ENCODE measurements around the gene ERC1. TPM values are rescaled to one million over a fixed set of nuclear protein-coding genes. Genes with fewer than 3 reads are reported as not detected.

ERC1 gene
- total RNA-seq, 1 experiment from 2014 or later = 55.1 TPM

GRCh38 chr12:1481326-1481725 lies 490.3 kb downstream of the ERC1 start:
- no peaks in the 10 kb centered on the region for H3K4me1 Mint-ChIP-seq (ENCODE audit: insufficient read depth, unreplicated experiment)
- peaks cover 15% of the 10 kb centered on the region for H3K36me3 Mint-ChIP-seq (ENCODE audit: insufficient read depth, unreplicated experiment)
- H3K27me3 Mint-ChIP-seq (ENCODE audit: insufficient read depth, unreplicated experiment) = no peaks in the 10 kb centered on the region
- BruUV-seq (replicated peaks) = no TSS peak
- TF ChIP-seq CTCF (IDR thresholded peaks at IDR 0.05; ENCODE audit: unreplicated experiment) = no peak
- ChIA-PET POLR2A (interaction anchor here (0.6 kb wide), 1 partner anchor 9 kb away, joined by 3 read pairs; no protein-coding TSS in a partner anchor), CTCF (no interaction called here)
- H3K9me3 Mint-ChIP-seq (ENCODE audit: unreplicated experiment) = no peaks in the 10 kb centered on the region
- intact Hi-C loops (cut with micrococcal nuclease) = no loop called here
- no peak for DNase-seq (ENCODE audit: unreplicated experiment)
- no peak overlapping the region for H3K4me3 Mint-ChIP-seq (ENCODE audit: unreplicated experiment)
- H3K27ac Mint-ChIP-seq (ENCODE audit: low read depth, unreplicated experiment) = no peak overlapping the region

- no TSS peak for BruUV-seq (replicated peaks)
- ChIA-PET POLR2A (interaction anchor here (0.6 kb wide), 1 partner anchor 10 kb away, joined by 3 read pairs; no protein-coding TSS in a partner anchor), CTCF (no interaction called here)
- Mint-ChIP-seq H3K27me3 (ENCODE audit: insufficient read depth, unreplicated experiment) (no peaks in the 10 kb centered on the region), H3K4me1 (ENCODE audit: insufficient read depth, unreplicated experiment) (no peaks in the 10 kb centered on the region), H3K27ac (ENCODE audit: low read depth, unreplicated experiment) (no peak overlapping the region), H3K9me3 (ENCODE audit: unreplicated experiment) (no peaks in the 10 kb centered on the region), H3K36me3 (ENCODE audit: insufficient read depth, unreplicated experiment) (peaks cover 21% of the 10 kb centered on the region), H3K4me3 (ENCODE audit: unreplicated experiment) (no peak overlapping the region)
- intact Hi-C loops (cut with micrococcal nuclease) = no loop called here
- no peak for DNase-seq (ENCODE audit: unreplicated experiment)
- TF ChIP-seq CTCF (IDR thresholded peaks at IDR 0.05; ENCODE audit: unreplicated experiment) = no peak
Observed at GRCh38 chr12:1481906-1482305, 490.9 kb downstream of the ERC1 start.

GRCh38 chr12:1488908-1489381 lies 497.9 kb downstream of the ERC1 start:
- peak; percentile 38 for DNase-seq (ENCODE audit: unreplicated experiment)
- H3K9me3 Mint-ChIP-seq (ENCODE audit: unreplicated experiment) = no peaks in the 10 kb centered on the region
- ChIA-PET CTCF (no interaction called here), POLR2A (interaction anchor here (1.1 to 1.5 kb wide), 2 partner anchors 8 to 52 kb away, joined by 3 to 5 read pairs; no protein-coding TSS in a partner anchor)
- intact Hi-C loops (cut with micrococcal nuclease) = no loop called here
- H3K4me3 Mint-ChIP-seq (ENCODE audit: unreplicated experiment) = no peak overlapping the region
- peaks cover 51% of the 10 kb centered on the region for H3K36me3 Mint-ChIP-seq (ENCODE audit: insufficient read depth, unreplicated experiment)
- no TSS peak for BruUV-seq (replicated peaks)
- no peak for TF ChIP-seq CTCF (IDR thresholded peaks at IDR 0.05; ENCODE audit: unreplicated experiment)
- H3K27ac Mint-ChIP-seq (ENCODE audit: low read depth, unreplicated experiment) = peak overlapping the region; percentile 65
- peaks cover 13% of the 10 kb centered on the region for H3K4me1 Mint-ChIP-seq (ENCODE audit: insufficient read depth, unreplicated experiment)
- H3K27me3 Mint-ChIP-seq (ENCODE audit: insufficient read depth, unreplicated experiment) = no peaks in the 10 kb centered on the region

- intact Hi-C loops (cut with micrococcal nuclease) = no loop called here
- H3K27me3 Mint-ChIP-seq (ENCODE audit: insufficient read depth, unreplicated experiment) = no peaks in the 10 kb centered on the region
- no peak for DNase-seq (ENCODE audit: unreplicated experiment)
- H3K4me3 Mint-ChIP-seq (ENCODE audit: unreplicated experiment) = no peak overlapping the region
- no peaks in the 10 kb centered on the region for H3K9me3 Mint-ChIP-seq (ENCODE audit: unreplicated experiment)
- H3K27ac Mint-ChIP-seq (ENCODE audit: low read depth, unreplicated experiment) = no peak overlapping the region
- TF ChIP-seq CTCF (IDR thresholded peaks at IDR 0.05; ENCODE audit: unreplicated experiment) = no peak
- BruUV-seq (replicated peaks) = no TSS peak
- peaks cover 29% of the 10 kb centered on the region for H3K4me1 Mint-ChIP-seq (ENCODE audit: insufficient read depth, unreplicated experiment)
- CTCF ChIA-PET = interaction anchor here (1.5 kb wide), 1 partner anchor 26 kb away, joined by 4 read pairs; no protein-coding TSS in a partner anchor
- POLR2A ChIA-PET = no interaction called here
- peaks cover 61% of the 10 kb centered on the region for H3K36me3 Mint-ChIP-seq (ENCODE audit: insufficient read depth, unreplicated experiment)
Observed at GRCh38 chr12:1491983-1492697, 501.1 kb downstream of the ERC1 start.
